Ovary (tissue), 3 donors: ENCODE results near the gene ZNF546.

ENCODE experiments used
- CTCF ChIP-seq, 3 donors: fragments of 450-650 bp in 2 of 3; fragments of 200-600 bp in 1 of 3; IDR thresholded peaks; one replicate each; pipeline versions ENCODE4 v1.5.1 to v1.8.0; 2016 to 2022; ENCODE audit warnings: antibody characterized with exemption in 3 of 3, mild to moderate bottlenecking in 1 of 3
- EP300 ChIP-seq: sonication (generic); formaldehyde crosslinking; IDR thresholded peaks from one replicate; pipeline ENCODE4 v1.6.1; 2017; ENCODE audit warnings: antibody characterized with exemption
- donor health status: DM: no; HTN: no; CAD: no.

GRCh38 chr19:39997638-39998216, 867 bp downstream of the ZNF546 start:
- no peak for TF ChIP-seq EP300
- no peak for TF ChIP-seq CTCF (IDR thresholded peaks at IDR 0.05)
